SK-N-SH (cell line): Measurements from ENCODE around the gene AKAP9. TPM values are rescaled to one million over a fixed set of nuclear protein-coding genes. Genes with fewer than 3 reads are reported as not detected.
"Not testable (repeated sequence)": the region's sequence is repeated elsewhere in the genome, so short reads cannot be mapped to it uniquely, and the experiment has no call there.

Experiments
- CTCF ChIA-PET: fragments of 300-600, 350-600 bp; formaldehyde crosslinking; extraction: SDS; loops from one replicate; lab custom pipeline; 2021; lab: Yijun Ruan, JAX
- POLR2A ChIA-PET: fragments of 350-600 bp; sonication (Branson Sonifier 250); formaldehyde crosslinking; extraction: SDS; loops from one replicate; lab custom pipeline; 2020; ENCODE audit warnings: antibody characterized with exemption, inconsistent platforms; lab: Yijun Ruan, JAX
- DNase-seq: peaks from one replicate; pipeline ENCODE4 v3.0.0; 2012
- H2AFZ ChIP-seq: fragments of 200-600 bp; sonication (generic); 2 replicates; pipeline ENCODE4 v1.8.1; 2016; ENCODE audit warnings: antibody characterized with exemption, mild to moderate bottlenecking, low read depth
- H3F3A ChIP-seq: fragments of 200-600 bp; sonication (generic); replicated peaks from 2 replicates; pipeline ENCODE3; 2016; ENCODE audit warnings: antibody characterized with exemption, mild to moderate bottlenecking; ENCODE audit not compliant: insufficient read depth
- H3K27ac ChIP-seq, 2 experiments: fragments of 200-500 bp in 1 of 2; fragments of 200-600 bp in 1 of 2; sonication (Bioruptor generic) in 1 of 2; sonication (generic), shearing (Covaris generic) in 1 of 2; 2 replicates each; pipeline versions ENCODE4 v1.5.1 to v1.6.1; 2014 to 2016; ENCODE audit warnings: low read depth in 2 of 2, inconsistent platforms in 1 of 2, low read length in 1 of 2, mild to moderate bottlenecking in 1 of 2, mixed read lengths in 1 of 2
- H3K27me3 ChIP-seq: fragments of 200-600 bp; sonication (generic), shearing (Covaris generic); 2 replicates; pipeline ENCODE4 v1.6.1; 2016; ENCODE audit warnings: mixed run types; ENCODE audit not compliant: insufficient read depth
- H3K36me3 ChIP-seq, 2 experiments: fragments of 200-500 bp in 1 of 2; fragments of 200-600 bp in 1 of 2; sonication (Bioruptor generic) in 1 of 2; sonication (generic) in 1 of 2; replicated peaks in 1 of 2; 2 replicates each; pipeline versions ENCODE3 to v1.5.1; 2014 to 2016; ENCODE audit warnings: low read length in 1 of 2, mild to moderate bottlenecking in 1 of 2; ENCODE audit not compliant: insufficient read depth in 2 of 2, control insufficient read depth in 1 of 2
- H3K4me1 ChIP-seq, 2 experiments: fragments of 200-500 bp in 1 of 2; fragments of 200-600 bp in 1 of 2; sonication (Bioruptor generic) in 1 of 2; sonication (generic), shearing (Covaris generic) in 1 of 2; 2 replicates each; pipeline versions ENCODE4 v1.5.1 to v1.6.1; 2014 to 2016; ENCODE audit warnings: low read depth in 1 of 2, low read length in 1 of 2, mixed run types in 1 of 2; ENCODE audit not compliant: insufficient read depth in 2 of 2, control insufficient read depth in 1 of 2
- H3K4me2 ChIP-seq: fragments of 200-600 bp; sonication (generic), shearing (Covaris generic); 2 replicates; pipeline ENCODE4 v1.6.1; 2017; ENCODE audit warnings: mixed run types
- H3K4me3 ChIP-seq, 2 experiments: fragments of 200-500 bp in 1 of 2; fragments of 200-600 bp in 1 of 2; sonication (Bioruptor generic) in 1 of 2; sonication (generic), shearing (Covaris generic) in 1 of 2; 2 replicates each; pipeline versions ENCODE4 v1.5.1 to v1.8.1; 2014 to 2016; ENCODE audit warnings: low read depth in 2 of 2, inconsistent platforms in 1 of 2, low read length in 1 of 2, mild to moderate bottlenecking in 1 of 2, mixed read lengths in 1 of 2, moderate library complexity in 1 of 2
- H3K79me2 ChIP-seq: fragments of 200-600 bp; sonication (generic); 2 replicates; pipeline ENCODE4 v1.8.1; 2017; ENCODE audit warnings: mild to moderate bottlenecking; ENCODE audit not compliant: insufficient read depth
- H3K9ac ChIP-seq: fragments of 200-600 bp; sonication (generic); 2 replicates; pipeline ENCODE4 v1.6.1; 2017; ENCODE audit warnings: mixed run types
- H3K9me2 ChIP-seq: fragments of 200-600 bp; sonication (generic); 2 replicates; pipeline ENCODE4 v1.6.1; 2017; ENCODE audit warnings: mixed run types
- H3K9me3 ChIP-seq: fragments of 200-600 bp; sonication (generic); 2 replicates; pipeline ENCODE4 v1.6.1; 2017; ENCODE audit warnings: mixed run types, mild to moderate bottlenecking, moderate library complexity
- H4K20me1 ChIP-seq: fragments of 200-600 bp; sonication (generic); 2 replicates; pipeline ENCODE4 v1.6.1; 2017; ENCODE audit warnings: mild to moderate bottlenecking, mixed run types; ENCODE audit not compliant: insufficient read depth
- CHD2 ChIP-seq: fragments of 150-350 bp; IDR thresholded peaks from 2 replicates; pipeline ENCODE4 v1.6.1; 2018; ENCODE audit warnings: low read length; ENCODE audit not compliant: partially characterized antibody
- EP300 ChIP-seq, 2 experiments: IDR thresholded peaks; 2 replicates each; pipeline versions ENCODE4 v1.4.0 to v1.6.1; 2012; ENCODE audit warnings: borderline replicate concordance in 1 of 2, low read depth in 1 of 2, low read length in 1 of 2
- EZH2phosphoT487 ChIP-seq: fragments of 200-600 bp; sonication (generic); IDR thresholded peaks from 2 replicates; pipeline ENCODE4 v1.6.1; 2017; ENCODE audit warnings: low read depth, mixed run types, mild to moderate bottlenecking, antibody characterized with exemption, moderate library complexity, borderline replicate concordance
- FOXM1 ChIP-seq: IDR thresholded peaks from 2 replicates; pipeline ENCODE4 v1.4.0; 2012; ENCODE audit warnings: low read depth, mild to moderate bottlenecking
- GABPA ChIP-seq: IDR thresholded peaks from 2 replicates; pipeline ENCODE4 v1.4.0; 2012; ENCODE audit warnings: low read depth, mild to moderate bottlenecking
- GATA2 ChIP-seq: sonication (generic); formaldehyde crosslinking; IDR thresholded peaks from 2 replicates; pipeline ENCODE4 v1.5.0; 2020; ENCODE audit warnings: mild to moderate bottlenecking, missing genetic modification reagents
- MEF2A ChIP-seq: IDR thresholded peaks from 2 replicates; pipeline ENCODE4 v1.4.0; 2012; ENCODE audit warnings: low read depth, borderline replicate concordance
- MXI1 ChIP-seq: IDR thresholded peaks from 2 replicates; pipeline ENCODE4 v1.6.1; 2012; ENCODE audit warnings: mild to moderate bottlenecking, low read depth, low read length, improper control_type of control experiment
- RCOR1 ChIP-seq: fragments of 150-350 bp; IDR thresholded peaks from 2 replicates; pipeline ENCODE4 v1.6.1; 2017; ENCODE audit warnings: antibody characterized with exemption, low read length
- TAF1 ChIP-seq: IDR thresholded peaks from 2 replicates; pipeline ENCODE4 v1.6.1; 2012; ENCODE audit warnings: low read depth, mild to moderate bottlenecking, low read length, moderate library complexity, borderline replicate concordance
- TEAD4 ChIP-seq: IDR thresholded peaks from 2 replicates; pipeline ENCODE4 v1.4.0; 2012; ENCODE audit warnings: mild to moderate bottlenecking, borderline replicate concordance; ENCODE audit not compliant: insufficient read depth
- USF1 ChIP-seq: IDR thresholded peaks from 2 replicates; pipeline ENCODE4 v1.4.0; 2012; ENCODE audit warnings: low read depth, borderline replicate concordance
- WGBS: methylation state at CpG from one replicate; pipeline ENCODE4 v1.1.6; 2017; ENCODE audit warnings: low lambda C conversion rate; 5-methylcytosine and 5-hydroxymethylcytosine counted together
- polyA plus RNA-seq, 3 experiments: library from polyadenylated mRNA; depleted of rRNA; stranded (reverse); fragments of >200 nt; gene quantifications; 2 replicates each; pipeline ENCODE4 v1.2.3, GENCODE V29; 2012

AKAP9 gene
- polyA plus RNA-seq, 1 of the 3 experiments (the other 2 are of a cell fraction) = 13.1 TPM

- Histone ChIP-seq H4K20me1 (no peaks in the 10 kb centered on the region), H3K9me3 (no peaks in the 10 kb centered on the region), H3K79me2 (no peaks in the 10 kb centered on the region), H3K9ac (no peak overlapping the region), H3K4me1 (peaks cover 0 to 4% of the 10 kb centered on the region in 2 experiments; a peak in 1 of 4 replicates), H3K36me3 (no peaks in the 10 kb centered on the region), H3K9me2 (no peaks in the 10 kb centered on the region), H3K4me2 (no peak overlapping the region), H3K27ac (no peak overlapping the region), H3K27me3 (no peaks in the 10 kb centered on the region), H2AFZ (no peak overlapping the region), H3F3A (no peaks in the 10 kb centered on the region), H3K4me3 (no peak overlapping the region)
- POLR2A ChIA-PET = no interaction called here
- DNase-seq = no peak
- CTCF ChIA-PET = no interaction called here
- TF ChIP-seq MXI1 (no peak), RCOR1 (no peak), EP300 (IDR thresholded peaks at IDR 0.05; ENCODE audit: borderline replicate concordance in 1 of 2, low read depth in 1 of 2, low read length in 1 of 2) (no peak), CHD2 (no peak), GABPA (no peak), MEF2A (no peak), TAF1 (no peak), GATA2 (CRISPR knock-in tag) (no peak), USF1 (no peak), TEAD4 (no peak), FOXM1 (no peak), EZH2phosphoT487 (no peak)
- WGBS = 90% methylated on average over 7 of the region's 7 CpGs
These were observed 200.5 kb downstream of the AKAP9 start for GRCh38 chr7:92141161-92141560.

GRCh38 chr7:92142791-92143190 lies 202.1 kb downstream of the AKAP9 start:
- WGBS = 88% methylated on average over 9 of the region's 9 CpGs
- POLR2A ChIA-PET, H3K4me2 ChIP-seq, H3K4me1 ChIP-seq, H3K79me2 ChIP-seq, H3K27me3 ChIP-seq, H3K9me3 ChIP-seq, DNase-seq, H3F3A ChIP-seq, H3K36me3 ChIP-seq, H3K9me2 ChIP-seq, H2AFZ ChIP-seq, H3K27ac ChIP-seq, H3K9ac ChIP-seq, H4K20me1 ChIP-seq, H3K4me3 ChIP-seq: not testable (repeated sequence)
- CTCF ChIA-PET = interaction anchor here (1.0 to 1.1 kb wide), 2 partner anchors 9 to 10 kb away, joined by 3 to 5 read pairs; partner anchors contain the start of gene CYP51A1

- 94% methylated on average over 25 of the region's 50 CpGs for WGBS
- H3K36me3 ChIP-seq, H3K27me3 ChIP-seq, H3K4me2 ChIP-seq, H3K79me2 ChIP-seq, H3K9me2 ChIP-seq, H3F3A ChIP-seq, H3K9me3 ChIP-seq, H3K9ac ChIP-seq, CTCF ChIA-PET, DNase-seq, H2AFZ ChIP-seq, H3K4me1 ChIP-seq, H3K27ac ChIP-seq, H4K20me1 ChIP-seq, POLR2A ChIA-PET, H3K4me3 ChIP-seq: not testable (repeated sequence)
These were observed 202.7 kb downstream of the AKAP9 start for GRCh38 chr7:92143192-92143880.
